ENCODE data around the gene IFRD2. TPM values are rescaled to one million over a fixed set of nuclear protein-coding genes. Genes with fewer than 3 reads are reported as not detected.
A peak's percentile ranks its signal among the peaks of the same experiment; 100 is the strongest.

IFRD2 gene
- total RNA-seq, 1 donor from 2014 or later: 38.2 TPM

DNA sequence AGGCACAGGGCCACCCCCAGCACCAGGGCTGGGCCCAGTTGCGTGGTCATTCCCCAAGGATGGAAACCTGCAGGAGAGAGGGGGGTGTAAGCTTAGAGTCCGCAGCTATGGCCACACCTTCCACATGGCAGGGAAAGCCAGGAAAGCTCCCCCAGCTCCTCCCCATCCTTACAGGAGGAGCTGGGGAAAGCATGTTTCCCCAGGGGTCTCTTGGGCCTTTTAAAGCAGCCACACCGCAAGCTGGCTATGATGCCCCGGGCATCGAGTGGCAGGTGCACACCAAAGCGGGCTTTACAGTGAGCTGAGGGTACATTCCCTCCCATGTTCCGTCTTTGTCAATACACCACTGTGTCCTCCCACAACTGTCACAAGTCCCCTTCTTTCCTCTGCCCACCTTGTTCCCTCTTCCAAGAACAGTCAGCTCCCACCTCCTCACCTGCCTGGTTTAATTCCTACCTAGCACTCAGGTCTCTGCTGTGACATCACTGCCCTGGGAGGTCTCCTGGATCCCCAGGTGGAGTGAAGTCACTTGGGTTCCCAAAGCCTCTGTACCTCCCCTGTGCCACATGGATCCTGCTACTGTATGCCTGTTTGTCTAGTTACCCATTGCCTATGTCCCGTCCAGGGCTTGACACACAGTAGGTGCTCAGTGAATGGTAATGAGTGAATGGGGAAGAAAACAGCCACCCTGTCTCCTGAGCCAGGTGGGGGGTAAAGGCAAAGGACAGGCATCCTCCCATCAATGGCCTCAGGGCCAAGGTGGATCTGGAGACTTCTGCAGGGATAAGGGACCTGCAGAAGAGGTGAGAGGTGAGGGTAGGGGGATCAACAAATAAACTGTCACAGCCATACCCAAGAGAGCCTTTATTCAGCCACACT is 3.6 kb upstream of the IFRD2 start:
- peaks cover 15% of the 10 kb centered on the region for H3K4me1 Mint-ChIP-seq (ENCODE audit: low read depth, unreplicated experiment)
- H3K27me3 Mint-ChIP-seq (ENCODE audit: unreplicated experiment): peaks cover 11% of the 10 kb centered on the region
- peaks cover 6% of the 10 kb centered on the region for H3K9me3 Mint-ChIP-seq (ENCODE audit: unreplicated experiment)
- no peak for DNase-seq
- H3K27ac Mint-ChIP-seq (ENCODE audit: unreplicated experiment): no peak overlapping the region
- H3K4me3 Mint-ChIP-seq (ENCODE audit: unreplicated experiment): peak overlapping the region; percentile 52
- TF ChIP-seq, protein P1, sequence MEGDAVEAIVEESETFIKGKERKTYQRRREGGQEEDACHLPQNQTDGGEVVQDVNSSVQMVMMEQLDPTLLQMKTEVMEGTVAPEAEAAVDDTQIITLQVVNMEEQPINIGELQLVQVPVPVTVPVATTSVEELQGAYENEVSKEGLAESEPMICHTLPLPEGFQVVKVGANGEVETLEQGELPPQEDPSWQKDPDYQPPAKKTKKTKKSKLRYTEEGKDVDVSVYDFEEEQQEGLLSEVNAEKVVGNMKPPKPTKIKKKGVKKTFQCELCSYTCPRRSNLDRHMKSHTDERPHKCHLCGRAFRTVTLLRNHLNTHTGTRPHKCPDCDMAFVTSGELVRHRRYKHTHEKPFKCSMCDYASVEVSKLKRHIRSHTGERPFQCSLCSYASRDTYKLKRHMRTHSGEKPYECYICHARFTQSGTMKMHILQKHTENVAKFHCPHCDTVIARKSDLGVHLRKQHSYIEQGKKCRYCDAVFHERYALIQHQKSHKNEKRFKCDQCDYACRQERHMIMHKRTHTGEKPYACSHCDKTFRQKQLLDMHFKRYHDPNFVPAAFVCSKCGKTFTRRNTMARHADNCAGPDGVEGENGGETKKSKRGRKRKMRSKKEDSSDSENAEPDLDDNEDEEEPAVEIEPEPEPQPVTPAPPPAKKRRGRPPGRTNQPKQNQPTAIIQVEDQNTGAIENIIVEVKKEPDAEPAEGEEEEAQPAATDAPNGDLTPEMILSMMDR (IDR thresholded peaks at IDR 0.05; ENCODE audit: partially characterized antibody, unreplicated experiment): no peak
- no peaks in the 10 kb centered on the region for H3K36me3 Mint-ChIP-seq (ENCODE audit: unreplicated experiment)

DNA sequence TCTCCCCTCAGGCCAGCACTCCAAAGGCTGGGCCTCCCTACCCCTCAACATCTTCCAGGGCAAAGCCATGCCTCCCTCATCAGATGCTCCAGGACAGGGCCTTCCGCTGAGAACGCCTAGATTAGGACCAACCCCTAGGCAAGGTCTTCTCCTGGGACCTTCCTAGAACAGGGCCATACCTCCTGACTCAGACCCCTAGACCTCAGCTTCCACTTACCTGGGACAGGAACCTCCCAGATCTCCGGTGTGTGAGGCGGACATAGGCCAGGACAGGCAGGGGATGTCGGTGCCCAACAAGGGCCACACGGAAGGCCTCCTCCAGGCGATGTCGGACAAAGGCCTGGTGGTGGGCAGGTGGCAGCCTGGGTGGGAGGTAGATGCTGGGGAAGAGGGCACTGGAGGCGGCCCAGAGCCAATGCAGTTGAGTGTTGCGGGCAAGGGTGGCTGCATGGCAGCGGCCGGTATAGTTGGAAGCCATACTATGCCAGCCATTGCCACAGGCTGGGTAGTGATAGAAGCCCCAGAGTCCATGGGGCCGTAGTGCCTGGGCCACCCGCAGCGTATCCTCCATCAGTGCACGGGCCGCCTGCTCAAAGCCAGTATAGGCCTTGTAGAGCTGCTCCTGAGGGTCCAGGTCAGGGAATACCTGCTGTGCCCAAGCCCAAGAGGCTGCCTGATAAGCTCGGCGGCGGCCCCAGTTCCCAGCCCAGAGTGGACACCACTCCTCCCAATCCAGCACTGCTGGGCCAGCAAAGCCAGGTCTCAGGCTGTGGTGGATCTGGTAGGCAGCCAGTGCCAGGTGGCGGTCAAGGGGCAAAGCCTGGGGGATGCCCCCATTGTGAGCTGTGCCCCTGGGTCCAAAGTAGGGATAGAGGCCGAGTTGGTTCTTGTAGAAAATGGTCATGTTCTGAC is 2.5 kb upstream of the IFRD2 start:
- H3K27me3 Mint-ChIP-seq (ENCODE audit: unreplicated experiment): peaks cover 9% of the 10 kb centered on the region
- H3K4me3 Mint-ChIP-seq (ENCODE audit: unreplicated experiment): no peak overlapping the region
- no peak for DNase-seq
- no peak overlapping the region for H3K27ac Mint-ChIP-seq (ENCODE audit: unreplicated experiment)
- peaks cover 8% of the 10 kb centered on the region for H3K9me3 Mint-ChIP-seq (ENCODE audit: unreplicated experiment)
- TF ChIP-seq, protein P1 (IDR thresholded peaks at IDR 0.05; ENCODE audit: partially characterized antibody, unreplicated experiment): no peak
- H3K4me1 Mint-ChIP-seq (ENCODE audit: low read depth, unreplicated experiment): peaks cover 8% of the 10 kb centered on the region
- H3K36me3 Mint-ChIP-seq (ENCODE audit: unreplicated experiment): no peaks in the 10 kb centered on the region

DNA sequence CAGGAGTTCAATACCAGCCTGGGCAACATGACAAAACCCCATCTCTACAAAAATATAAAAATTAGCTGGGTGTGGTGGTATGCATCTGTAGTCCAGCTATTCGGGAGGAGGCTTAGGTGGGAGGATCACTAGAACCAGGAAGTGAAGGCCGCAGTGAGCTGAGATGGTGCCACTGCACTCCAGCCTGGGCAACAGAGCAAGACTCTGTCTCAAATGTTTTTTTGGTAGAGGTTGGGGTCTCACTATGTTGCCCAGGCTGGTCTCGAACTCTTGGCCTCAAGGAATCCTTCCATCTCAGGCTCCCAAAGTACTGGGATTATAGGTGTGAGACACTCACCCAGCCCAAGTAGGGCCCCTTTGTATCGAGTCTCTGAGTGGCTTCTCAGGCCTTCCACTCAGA is 1.9 kb upstream of the IFRD2 start:
- DNase-seq: no peak
- H3K36me3 Mint-ChIP-seq (ENCODE audit: unreplicated experiment): no peaks in the 10 kb centered on the region
- peaks cover 8% of the 10 kb centered on the region for H3K4me1 Mint-ChIP-seq (ENCODE audit: low read depth, unreplicated experiment)
- H3K4me3 Mint-ChIP-seq (ENCODE audit: unreplicated experiment): no peak overlapping the region
- H3K27me3 Mint-ChIP-seq (ENCODE audit: unreplicated experiment): peaks cover 5% of the 10 kb centered on the region
- H3K9me3 Mint-ChIP-seq (ENCODE audit: unreplicated experiment): peaks cover 7% of the 10 kb centered on the region
- no peak overlapping the region for H3K27ac Mint-ChIP-seq (ENCODE audit: unreplicated experiment)
- TF ChIP-seq, protein P1 (IDR thresholded peaks at IDR 0.05; ENCODE audit: partially characterized antibody, unreplicated experiment): no peak

DNA sequence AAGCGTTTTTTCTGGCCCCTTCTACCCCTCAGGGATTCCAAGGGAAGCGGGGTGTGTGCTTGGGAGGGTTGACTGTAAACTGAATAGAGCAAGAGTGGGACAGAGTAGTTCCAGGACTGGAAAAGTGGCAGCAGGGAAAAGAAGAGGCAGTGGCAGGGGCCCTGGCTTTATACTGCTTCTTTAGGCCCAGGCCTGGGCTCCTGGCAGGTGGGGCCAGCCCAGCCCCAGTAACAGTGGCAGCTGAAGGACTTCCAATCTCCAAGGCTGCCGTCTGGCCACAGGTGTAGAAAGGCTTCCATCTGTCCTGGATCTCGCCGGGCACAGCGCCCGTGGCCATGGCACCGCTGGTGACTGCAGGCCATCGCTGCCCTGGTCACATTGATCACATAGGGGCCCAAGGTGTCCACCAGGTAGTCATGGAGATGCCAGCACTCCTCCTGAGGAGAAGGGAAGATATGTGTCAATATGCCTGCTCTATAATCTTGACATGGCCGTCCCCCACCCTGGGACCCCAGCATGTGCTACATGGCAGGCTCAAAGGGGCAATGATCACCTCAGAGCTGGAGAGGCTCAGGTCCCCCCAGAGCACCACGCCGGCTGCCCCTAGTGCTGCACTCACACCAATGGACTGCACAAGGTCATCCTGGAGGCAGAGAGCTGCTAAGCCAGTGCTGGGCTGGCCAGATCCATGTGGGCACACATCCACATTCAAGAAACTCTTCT is 1.0 kb upstream of the IFRD2 start:
- peak overlapping the region; percentile 91 for H3K4me3 Mint-ChIP-seq (ENCODE audit: unreplicated experiment)
- TF ChIP-seq, protein P1 (IDR thresholded peaks at IDR 0.05; ENCODE audit: partially characterized antibody, unreplicated experiment): no peak
- H3K36me3 Mint-ChIP-seq (ENCODE audit: unreplicated experiment): no peaks in the 10 kb centered on the region
- peaks cover 2% of the 10 kb centered on the region for H3K27me3 Mint-ChIP-seq (ENCODE audit: unreplicated experiment)
- DNase-seq: no peak
- H3K27ac Mint-ChIP-seq (ENCODE audit: unreplicated experiment): peak overlapping the region; percentile 93
- peaks cover 4% of the 10 kb centered on the region for H3K9me3 Mint-ChIP-seq (ENCODE audit: unreplicated experiment)
- H3K4me1 Mint-ChIP-seq (ENCODE audit: low read depth, unreplicated experiment): peaks cover 8% of the 10 kb centered on the region
